ENCODE measurements around the gene CIB2.

CIB2 gene

GRCh38 chr15:78168608-78169007, 37.4 kb upstream of the CIB2 start:
- no peak for TF ChIP-seq POLR2AphosphoS5 (IDR thresholded peaks at IDR 0.05; ENCODE audit: low read depth, low read length)

GRCh38 chr15:78167227-78167888, 36.1 kb upstream of the CIB2 start:
- TF ChIP-seq REST (IDR thresholded peaks at IDR 0.05; ENCODE audit: insufficient read depth in 1 of 2, low read depth in 2 of 2, low read length in 2 of 2) (no peak), POLR2AphosphoS5 (IDR thresholded peaks at IDR 0.05; ENCODE audit: low read depth, low read length) (no peak), SIN3A (IDR thresholded peaks at IDR 0.05; ENCODE audit: borderline replicate concordance, insufficient read depth, low read length) (no peak), TAF1 (IDR thresholded peaks at IDR 0.05; ENCODE audit: borderline replicate concordance, insufficient read depth, low read length) (no peak), FOXP2 (optimal IDR thresholded peaks at IDR 0.05; ENCODE audit: borderline replicate concordance, extremely low read depth, extremely low read length, insufficient read depth) (no peak)

- no peak for TF ChIP-seq TAF1 (IDR thresholded peaks at IDR 0.05; ENCODE audit: borderline replicate concordance, insufficient read depth, low read length)
- TF ChIP-seq FOXP2 (optimal IDR thresholded peaks at IDR 0.05; ENCODE audit: borderline replicate concordance, extremely low read depth, extremely low read length, insufficient read depth), result no peak
- TF ChIP-seq SIN3A (IDR thresholded peaks at IDR 0.05; ENCODE audit: borderline replicate concordance, insufficient read depth, low read length), result no peak
- no peak for TF ChIP-seq REST (IDR thresholded peaks at IDR 0.05; ENCODE audit: insufficient read depth in 1 of 2, low read depth in 2 of 2, low read length in 2 of 2)
- no peak for TF ChIP-seq POLR2AphosphoS5 (IDR thresholded peaks at IDR 0.05; ENCODE audit: low read depth, low read length)
Observed at GRCh38 chr15:78164010-78164409, 32.8 kb upstream of the CIB2 start.

- TF ChIP-seq TAF1 (IDR thresholded peaks at IDR 0.05; ENCODE audit: borderline replicate concordance, insufficient read depth, low read length) (no peak), POLR2AphosphoS5 (IDR thresholded peaks at IDR 0.05; ENCODE audit: low read depth, low read length) (no peak), SIN3A (IDR thresholded peaks at IDR 0.05; ENCODE audit: borderline replicate concordance, insufficient read depth, low read length) (no peak), REST (IDR thresholded peaks at IDR 0.05; ENCODE audit: insufficient read depth in 1 of 2, low read depth in 2 of 2, low read length in 2 of 2) (no peak), FOXP2 (optimal IDR thresholded peaks at IDR 0.05; ENCODE audit: borderline replicate concordance, extremely low read depth, extremely low read length, insufficient read depth) (no peak)
Observed at GRCh38 chr15:78162038-78162437, 30.8 kb upstream of the CIB2 start.

- TF ChIP-seq FOXP2 (optimal IDR thresholded peaks at IDR 0.05; ENCODE audit: borderline replicate concordance, extremely low read depth, extremely low read length, insufficient read depth) (no peak), POLR2AphosphoS5 (IDR thresholded peaks at IDR 0.05; ENCODE audit: low read depth, low read length) (no peak), TAF1 (IDR thresholded peaks at IDR 0.05; ENCODE audit: borderline replicate concordance, insufficient read depth, low read length) (no peak), SIN3A (IDR thresholded peaks at IDR 0.05; ENCODE audit: borderline replicate concordance, insufficient read depth, low read length) (no peak), REST (IDR thresholded peaks at IDR 0.05; ENCODE audit: insufficient read depth in 1 of 2, low read depth in 2 of 2, low read length in 2 of 2) (no peak)
Observed at GRCh38 chr15:78159395-78159794, 28.1 kb upstream of the CIB2 start.

Measured in PFSK-1 (cell line).